ENCODE results near the gene PFKFB4.

DNA sequence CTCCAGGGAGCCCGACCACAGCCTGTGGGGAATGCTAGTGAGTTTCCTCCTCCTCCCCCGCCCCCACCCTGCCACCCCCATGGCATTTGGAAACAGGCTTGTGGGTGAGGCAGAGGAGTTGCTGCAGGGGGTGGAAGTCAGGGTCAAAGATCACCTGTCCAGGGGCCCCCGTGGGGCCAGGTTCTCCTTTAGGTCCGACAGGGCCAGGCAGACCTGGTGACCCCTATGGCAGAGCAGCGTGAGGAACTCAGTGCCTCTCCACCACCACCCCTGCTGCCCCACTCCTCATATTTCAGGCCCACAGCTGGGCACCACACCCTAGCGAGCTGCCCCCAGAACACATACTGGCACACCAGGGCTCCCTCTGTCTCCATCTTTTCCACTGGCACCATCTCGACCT lies 15.9 kb upstream of the PFKFB4 start:
- TF ChIP-seq POLR2A (IDR thresholded peaks at IDR 0.05; ENCODE audit: extremely low read depth, insufficient read length): no peak
- TF ChIP-seq, protein P1, sequence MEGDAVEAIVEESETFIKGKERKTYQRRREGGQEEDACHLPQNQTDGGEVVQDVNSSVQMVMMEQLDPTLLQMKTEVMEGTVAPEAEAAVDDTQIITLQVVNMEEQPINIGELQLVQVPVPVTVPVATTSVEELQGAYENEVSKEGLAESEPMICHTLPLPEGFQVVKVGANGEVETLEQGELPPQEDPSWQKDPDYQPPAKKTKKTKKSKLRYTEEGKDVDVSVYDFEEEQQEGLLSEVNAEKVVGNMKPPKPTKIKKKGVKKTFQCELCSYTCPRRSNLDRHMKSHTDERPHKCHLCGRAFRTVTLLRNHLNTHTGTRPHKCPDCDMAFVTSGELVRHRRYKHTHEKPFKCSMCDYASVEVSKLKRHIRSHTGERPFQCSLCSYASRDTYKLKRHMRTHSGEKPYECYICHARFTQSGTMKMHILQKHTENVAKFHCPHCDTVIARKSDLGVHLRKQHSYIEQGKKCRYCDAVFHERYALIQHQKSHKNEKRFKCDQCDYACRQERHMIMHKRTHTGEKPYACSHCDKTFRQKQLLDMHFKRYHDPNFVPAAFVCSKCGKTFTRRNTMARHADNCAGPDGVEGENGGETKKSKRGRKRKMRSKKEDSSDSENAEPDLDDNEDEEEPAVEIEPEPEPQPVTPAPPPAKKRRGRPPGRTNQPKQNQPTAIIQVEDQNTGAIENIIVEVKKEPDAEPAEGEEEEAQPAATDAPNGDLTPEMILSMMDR (IDR thresholded peaks at IDR 0.05; ENCODE audit: low read depth, low read length): no peak
- TF ChIP-seq, protein P2, sequence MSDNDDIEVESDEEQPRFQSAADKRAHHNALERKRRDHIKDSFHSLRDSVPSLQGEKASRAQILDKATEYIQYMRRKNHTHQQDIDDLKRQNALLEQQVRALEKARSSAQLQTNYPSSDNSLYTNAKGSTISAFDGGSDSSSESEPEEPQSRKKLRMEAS (IDR thresholded peaks at IDR 0.05; ENCODE audit: low read depth, low read length): no peak
